PFSK-1 (cell line): Measurements from ENCODE around the gene IFTAP.

Experiments
- FOXP2 ChIP-seq: optimal IDR thresholded peaks from 2 replicates; pipeline ENCODE3; 2011; ENCODE audit warnings: borderline replicate concordance, control low read depth, inconsistent platforms; ENCODE audit not compliant: insufficient read depth; ENCODE audit errors: extremely low read length, extremely low read depth
- POLR2AphosphoS5 ChIP-seq: IDR thresholded peaks from 2 replicates; pipeline ENCODE4 v1.6.1; 2012; ENCODE audit warnings: low read depth, mild to moderate bottlenecking, control low read depth, low read length, moderate library complexity
- REST ChIP-seq, 2 experiments: IDR thresholded peaks; 2 replicates each; pipeline versions ENCODE4 v1.6.1 to v1.8.0; 2011 to 2012; ENCODE audit warnings: low read depth in 2 of 2, low read length in 2 of 2, control low read depth in 1 of 2, inconsistent platforms in 1 of 2, mild to moderate bottlenecking in 1 of 2, moderate library complexity in 1 of 2; ENCODE audit not compliant: insufficient read depth in 1 of 2
- SIN3A ChIP-seq: IDR thresholded peaks from 2 replicates; pipeline ENCODE4 v1.6.1; 2012; ENCODE audit warnings: mild to moderate bottlenecking, low read length, moderate library complexity, borderline replicate concordance; ENCODE audit not compliant: insufficient read depth
- TAF1 ChIP-seq: IDR thresholded peaks from 2 replicates; pipeline ENCODE4 v1.6.1; 2012; ENCODE audit warnings: low read length, control low read depth, borderline replicate concordance; ENCODE audit not compliant: insufficient read depth

GRCh38 chr11:36615826-36616225, 21.5 kb downstream of the IFTAP start:
- TF ChIP-seq REST (IDR thresholded peaks at IDR 0.05; ENCODE audit: insufficient read depth in 1 of 2, low read depth in 2 of 2, low read length in 2 of 2) (no peak), TAF1 (no peak), POLR2AphosphoS5 (no peak), SIN3A (no peak), FOXP2 (no peak)
